H1 (cell line): Measurements from ENCODE around the gene CFAP65. TPM values are rescaled to one million over a fixed set of nuclear protein-coding genes. Genes with fewer than 3 reads are reported as not detected.

Source experiments
- BACH1 ChIP-seq: IDR thresholded peaks from 2 replicates; pipeline ENCODE4 v1.6.1; 2012; ENCODE audit warnings: low read length, improper control_type of control experiment
- CTBP2 ChIP-seq: IDR thresholded peaks from 2 replicates; pipeline ENCODE4 v1.7.0; 2011; ENCODE audit warnings: borderline replicate concordance, mild to moderate bottlenecking, moderate library complexity, mixed read lengths, low read length; ENCODE audit not compliant: insufficient read depth, insufficient read length
- EZH2 ChIP-seq: fragments of 200-600 bp; sonication (generic); IDR thresholded peaks from 2 replicates; pipeline ENCODE4 v1.7.1; 2012; ENCODE audit warnings: low read depth, mild to moderate bottlenecking, moderate library complexity, low read length, inconsistent platforms; ENCODE audit not compliant: severe bottlenecking
- KDM1A ChIP-seq: fragments of 200-600, 300-600 bp; sonication (generic); IDR thresholded peaks from 2 replicates; pipeline ENCODE4 v1.7.1; 2016; ENCODE audit warnings: mild to moderate bottlenecking, low read length, borderline replicate concordance
- SIN3A ChIP-seq, 2 experiments: IDR thresholded peaks in 1 of 2; conservative IDR thresholded peaks in 1 of 2; 2 replicates each; pipeline ENCODE4 v1.6.1; 2011 to 2012; ENCODE audit warnings: low read length in 2 of 2, improper control_type of control experiment in 1 of 2, low read depth in 1 of 2, mild to moderate bottlenecking in 1 of 2
- SP1 ChIP-seq: IDR thresholded peaks from 2 replicates; pipeline ENCODE4 v1.6.1; 2011; ENCODE audit warnings: low read depth, low read length
- SUZ12 ChIP-seq: fragments of 200-600 bp; sonication (generic); IDR thresholded peaks from 2 replicates; pipeline ENCODE4 v1.6.1; 2012; ENCODE audit warnings: mild to moderate bottlenecking, inconsistent platforms, low read length, moderate library complexity, mixed read lengths
- polyA plus RNA-seq, 7 experiments: library from polyadenylated mRNA; depleted of rRNA in 3 of 7; stranded (reverse) in 5 of 7; unstranded in 2 of 7; fragments of >200 nt in 5 of 7; fragments of 200-250 nt in 2 of 7; gene quantifications; 1 replicate in 5 of 7; 2 replicates in 1 of 7; 4 replicates in 1 of 7; pipeline versions ENCODE4 v1.2.1 to v1.2.3, GENCODE V29; 2011 to 2013; ENCODE audit warnings: missing spikeins in 2 of 7, mixed read lengths in 2 of 7
- total RNA-seq: library from RNA; stranded (reverse); fragmentation: NEBNext Ultra II Directional; extraction: Animal tissue kit (Norgen Biotek cat#: 25700); gene quantifications from 2 replicates; pipeline ENCODE4 v1.2.1, GENCODE V29; 2021
- TF ChIP-seq, protein P1 (sequence below): IDR thresholded peaks from 2 replicates; pipeline ENCODE4 v1.6.1; 2012; ENCODE audit warnings: inconsistent platforms

CFAP65 gene
- total and polyA plus RNA-seq, 2 of the 8 experiments (the other 6 are each of a cell fraction or from before 2014, with no cell fraction given): 0.19 to 0.45 TPM

DNA sequence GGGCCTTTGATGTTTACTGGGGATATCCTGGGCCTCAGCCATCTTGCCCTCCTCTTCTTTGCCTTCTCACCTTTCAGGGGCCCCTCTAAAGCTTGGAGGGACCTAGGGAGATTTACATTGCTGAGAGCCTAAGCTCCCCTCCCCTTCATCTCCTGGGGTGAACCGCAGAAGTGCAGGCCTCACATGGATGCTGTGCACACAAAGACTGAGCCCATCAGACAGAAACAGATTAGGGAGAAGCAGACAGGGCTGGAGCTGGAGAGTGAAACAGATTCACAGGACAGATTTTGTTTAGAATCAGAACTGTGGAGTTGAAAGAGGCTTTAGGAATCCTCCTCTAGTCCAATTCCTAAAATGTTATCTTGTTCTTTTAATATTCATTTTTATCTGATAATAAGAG lies 85.3 kb downstream of the CFAP65 start (continued):
- no peak for TF ChIP-seq EZH2
- no peak for TF ChIP-seq SUZ12
- TF ChIP-seq SIN3A (conservative IDR thresholded peaks at IDR 0.05 in 1 of 2, IDR thresholded peaks at IDR 0.05 in 1 of 2; ENCODE audit: low read depth in 1 of 2, low read length in 2 of 2): no peak
- TF ChIP-seq, protein P1, sequence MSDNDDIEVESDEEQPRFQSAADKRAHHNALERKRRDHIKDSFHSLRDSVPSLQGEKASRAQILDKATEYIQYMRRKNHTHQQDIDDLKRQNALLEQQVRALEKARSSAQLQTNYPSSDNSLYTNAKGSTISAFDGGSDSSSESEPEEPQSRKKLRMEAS: no peak
- no peak for TF ChIP-seq KDM1A
- no peak for TF ChIP-seq SP1
- TF ChIP-seq CTBP2: no peak
- no peak for TF ChIP-seq BACH1
